ENCODE measurements around the gene NTRK1. TPM values are rescaled to one million over a fixed set of nuclear protein-coding genes. Genes with fewer than 3 reads are reported as not detected.

NTRK1 gene
- total and polyA plus RNA-seq, 4 donors, result 0.15 to 0.61 (median 0.24) TPM; not detected in 1

- Histone ChIP-seq H3K36me3 (ENCODE audit: control insufficient read depth in 4 of 4, insufficient read depth in 4 of 4, low read length in 4 of 4) (peaks cover 0 to 25% (median 15%) of the 10 kb centered on the region in 4 donors), H3K27me3 (ENCODE audit: control insufficient read depth in 3 of 3, insufficient read depth in 3 of 3, low read length in 2 of 3) (peaks cover 0 to 33% (median 0%) of the 10 kb centered on the region in 3 donors), H3K9me3 (ENCODE audit: control insufficient read depth in 4 of 4, insufficient read depth in 3 of 4, low read length in 3 of 4) (no peaks in the 10 kb centered on the region), H3K4me3 (no peak overlapping the region), H3K9ac (ENCODE audit: insufficient read depth in 1 of 2, low read length in 2 of 2) (no peak overlapping the region), H3K27ac (ENCODE audit: low read depth in 1 of 2, low read length in 1 of 2) (no peak overlapping the region), H3K4me1 (ENCODE audit: control insufficient read depth in 5 of 5, insufficient read depth in 5 of 5, low read length in 5 of 5) (peaks cover 0 to 37% (median 18%) of the 10 kb centered on the region in 5 donors)
- 53 to 63% methylated on average over 4 of the region's 4 CpGs for WGBS, 2 donors
- DNase-seq (no peak), ATAC-seq (ENCODE audit: insufficient read depth, low FRiP score) (no peak)
- no peak for TF ChIP-seq CTCF (IDR thresholded peaks at IDR 0.05; ENCODE audit: control extremely low read depth, extremely low read depth)
These were observed 45.0 kb downstream of the NTRK1 start for GRCh38 chr1:156905651-156906050.

GRCh38 chr1:156906206-156906906, 45.7 kb downstream of the NTRK1 start:
- Histone ChIP-seq H3K4me1 (ENCODE audit: control insufficient read depth in 5 of 5, insufficient read depth in 5 of 5, low read length in 5 of 5) (peaks cover 0 to 30% (median 13%) of the 10 kb centered on the region in 5 donors), H3K4me3 (no peak overlapping the region), H3K36me3 (ENCODE audit: control insufficient read depth in 4 of 4, insufficient read depth in 4 of 4, low read length in 4 of 4) (peaks cover 0 to 25% (median 15%) of the 10 kb centered on the region in 4 donors), H3K9ac (ENCODE audit: insufficient read depth in 1 of 2, low read length in 2 of 2) (no peak overlapping the region), H3K9me3 (ENCODE audit: control insufficient read depth in 4 of 4, insufficient read depth in 3 of 4, low read length in 3 of 4) (no peaks in the 10 kb centered on the region), H3K27me3 (ENCODE audit: control insufficient read depth in 3 of 3, insufficient read depth in 3 of 3, low read length in 2 of 3) (peaks cover 0 to 35% (median 0%) of the 10 kb centered on the region in 3 donors), H3K27ac (ENCODE audit: low read depth in 1 of 2, low read length in 1 of 2) (no peak overlapping the region)
- no peak for DNase-seq
- WGBS, 2 donors, result 93 to 96% methylated on average over 16 of the region's 16 CpGs
- ATAC-seq (ENCODE audit: insufficient read depth, low FRiP score), result no peak
- no peak for TF ChIP-seq CTCF (IDR thresholded peaks at IDR 0.05; ENCODE audit: control extremely low read depth, extremely low read depth)

GRCh38 chr1:156908541-156908940, 47.9 kb downstream of the NTRK1 start:
- no peak for DNase-seq
- Histone ChIP-seq H3K4me1 (ENCODE audit: control insufficient read depth in 5 of 5, insufficient read depth in 5 of 5, low read length in 5 of 5) (peaks cover 0 to 23% (median 16%) of the 10 kb centered on the region in 5 donors), H3K36me3 (ENCODE audit: control insufficient read depth in 4 of 4, insufficient read depth in 4 of 4, low read length in 4 of 4) (peaks cover 0 to 30% (median 17%) of the 10 kb centered on the region in 4 donors)

More at GRCh38 chr1:156908541-156908940, 47.9 kb downstream of the NTRK1 start:
- Histone ChIP-seq H3K9ac (ENCODE audit: insufficient read depth in 1 of 2, low read length in 2 of 2) (no peak overlapping the region), H3K4me3 (no peak overlapping the region), H3K27me3 (ENCODE audit: control insufficient read depth in 3 of 3, insufficient read depth in 3 of 3, low read length in 2 of 3) (peaks cover 0 to 31% (median 0%) of the 10 kb centered on the region in 3 donors), H3K27ac (ENCODE audit: low read depth in 1 of 2, low read length in 1 of 2) (no peak overlapping the region), H3K9me3 (ENCODE audit: control insufficient read depth in 4 of 4, insufficient read depth in 3 of 4, low read length in 3 of 4) (no peaks in the 10 kb centered on the region)
- 79 to 91% methylated on average over 23 to 29 of the region's 29 CpGs for WGBS, 2 donors
- no peak for ATAC-seq (ENCODE audit: insufficient read depth, low FRiP score)
- no peak for TF ChIP-seq CTCF (IDR thresholded peaks at IDR 0.05; ENCODE audit: control extremely low read depth, extremely low read depth)

Measured in lung (tissue), 12 donors.